MG63 (cell line): ENCODE measurements around the gene SIRT5. TPM values are rescaled to one million over a fixed set of nuclear protein-coding genes. Genes with fewer than 3 reads are reported as not detected.

Experiments used
- DNase-seq: peaks from one replicate; pipeline ENCODE4 v3.0.0-alpha.2; 2020
- H3K27me3 ChIP-seq: fragments of 250-450 bp; sonication (Bioruptor Pico); 2 replicates; pipeline ENCODE4 v1.5.1; 2020; ENCODE audit warnings: mild to moderate bottlenecking, moderate library complexity
- H3K36me3 ChIP-seq: fragments of 250-450 bp; sonication (Bioruptor Pico); 2 replicates; pipeline ENCODE4 v1.5.1; 2020; ENCODE audit warnings: mild to moderate bottlenecking, moderate library complexity
- H3K4me3 ChIP-seq: fragments of 250-450 bp; sonication (Bioruptor Pico); 2 replicates; pipeline ENCODE4 v1.5.1; 2020; ENCODE audit warnings: mild to moderate bottlenecking, moderate library complexity
- H3K9me3 ChIP-seq: fragments of 250-450 bp; sonication (Bioruptor Pico); 2 replicates; pipeline ENCODE4 v1.5.1; 2020; ENCODE audit warnings: mild to moderate bottlenecking, moderate library complexity
- total RNA-seq: library from RNA; depleted of rRNA; stranded (reverse); fragments of >200 nt; shearing (Covaris generic); gene quantifications from 2 replicates; pipeline ENCODE4 v1.2.3, GENCODE V29; 2014; ENCODE audit warnings: low replicate concordance; rRNA removed

SIRT5 gene
- 18.1 and 34.3 TPM in 2 replicates for total RNA-seq

DNA sequence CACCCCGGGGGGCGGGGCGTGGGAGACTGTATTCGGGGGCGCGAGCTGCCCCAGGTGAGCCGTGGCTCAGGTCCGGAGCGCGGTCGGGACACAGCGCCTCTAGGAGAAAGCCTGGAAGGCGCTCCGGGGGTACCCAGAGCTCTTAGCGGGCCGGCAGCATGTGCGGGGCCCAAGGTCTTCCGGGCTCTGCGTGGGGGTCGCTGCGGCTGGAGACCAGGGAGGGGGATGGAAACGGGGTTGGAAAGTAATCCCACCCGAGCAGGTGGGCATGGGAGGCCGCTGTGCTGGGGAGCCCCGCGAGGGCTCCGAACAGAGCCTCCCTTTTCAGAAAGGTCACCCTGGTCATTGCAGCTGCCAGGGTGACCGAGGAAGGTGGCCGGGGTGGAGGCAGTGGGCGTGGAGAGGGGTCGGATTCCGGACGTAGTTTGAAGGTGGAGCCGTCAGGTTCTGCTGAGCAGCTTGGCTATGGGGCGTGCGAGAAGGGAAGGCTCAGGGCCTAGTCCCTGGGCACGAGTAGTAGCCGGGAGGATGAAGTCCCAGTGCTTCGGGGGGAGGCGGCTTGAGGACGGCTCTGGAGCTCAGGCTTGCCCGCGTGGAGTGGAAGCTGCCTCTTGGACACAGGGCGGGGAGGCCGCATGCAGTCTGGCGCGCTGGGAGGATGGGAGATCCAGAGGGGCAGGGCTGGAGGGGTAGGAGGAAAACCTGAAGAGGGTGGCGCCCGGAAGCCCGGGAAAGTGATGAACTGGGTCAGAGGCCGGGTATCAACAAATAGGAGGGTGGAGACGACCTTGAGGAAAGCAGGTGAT is at the start of gene SIRT5:
Gene SIRT5 (plus strand): TSS at position 31 of the 806 bp plus-strand sequence. CDS start 9,510 bp downstream, outside the sequence.
- H3K4me3 ChIP-seq = peak within 1 kb of the TSS; percentile 74
- peaks cover 9% of the 10 kb centered on the region; the same call in 1 of the 2 replicates for H3K9me3 ChIP-seq
- H3K27me3 ChIP-seq = no peaks in the 10 kb centered on the region; the same call in 1 of the 2 replicates
- H3K36me3 ChIP-seq = peaks cover 6% of the 10 kb centered on the region
- DNase-seq = peak; percentile 93

DNA sequence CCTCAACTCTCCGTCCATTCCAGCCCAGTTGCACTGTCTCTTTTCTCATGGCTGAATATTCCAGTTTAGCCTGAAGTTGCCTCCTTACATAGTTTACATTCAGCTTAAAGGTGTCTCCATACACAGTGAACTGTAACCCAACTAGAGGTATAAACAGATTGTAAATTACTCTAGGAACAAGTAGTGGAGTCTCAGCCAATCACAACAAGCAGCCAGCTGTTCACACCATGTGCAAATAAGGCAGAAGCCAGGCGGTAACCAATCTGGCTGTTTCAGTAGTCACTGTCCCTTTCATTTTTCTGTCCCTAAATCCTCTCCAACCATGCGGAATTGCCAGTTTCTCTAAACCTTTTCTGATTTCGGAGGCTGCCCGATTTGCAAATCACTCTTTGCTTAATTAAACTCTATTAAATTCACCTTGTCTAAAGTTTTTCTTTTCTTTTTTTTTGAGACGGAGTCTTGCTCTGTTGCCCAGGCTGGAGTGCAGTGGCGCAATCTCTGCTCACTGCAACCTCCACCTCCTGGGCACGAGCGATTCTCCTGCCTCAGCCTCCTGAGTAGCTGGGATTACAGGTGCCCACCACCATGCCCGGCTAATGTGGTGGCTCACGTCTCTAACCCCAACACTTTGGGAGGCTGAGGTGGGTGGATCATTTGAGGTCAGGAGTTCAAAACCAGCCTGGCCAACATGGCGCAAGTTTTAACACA is 49.4 kb upstream of the SIRT5 start:
- Histone ChIP-seq H3K36me3 (no peaks in the 10 kb centered on the region), H3K27me3 (no peaks in the 10 kb centered on the region)
- no peak for DNase-seq

DNA sequence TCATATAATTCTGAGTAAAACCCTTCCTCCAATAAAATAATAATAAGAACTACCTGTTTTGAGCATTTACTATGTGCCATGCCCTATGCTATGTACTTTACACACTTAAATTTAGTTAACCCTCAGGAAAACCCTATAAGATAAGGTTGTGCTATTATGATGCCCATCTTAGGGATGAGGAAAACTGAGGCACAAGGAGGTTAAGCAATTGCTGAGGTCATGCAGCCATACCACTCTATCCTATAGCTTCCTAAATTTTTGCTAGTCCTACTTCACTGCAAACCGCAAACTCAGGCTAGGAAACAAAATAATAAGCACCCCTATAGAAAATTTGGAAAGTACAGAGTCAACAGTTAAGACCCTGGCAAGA is 48.1 kb upstream of the SIRT5 start:
- Histone ChIP-seq H3K27me3 (no peaks in the 10 kb centered on the region), H3K36me3 (no peaks in the 10 kb centered on the region), H3K4me3 (no peak overlapping the region), H3K9me3 (no peaks in the 10 kb centered on the region)
- DNase-seq = no peak

More for the DNA sequence above, 49.4 kb upstream of the SIRT5 start:
- no peak overlapping the region for H3K4me3 ChIP-seq
- H3K9me3 ChIP-seq = 0 out of 2 replicates have a peak, but pooled peaks cover 1% of the 10 kb centered on the region

DNA sequence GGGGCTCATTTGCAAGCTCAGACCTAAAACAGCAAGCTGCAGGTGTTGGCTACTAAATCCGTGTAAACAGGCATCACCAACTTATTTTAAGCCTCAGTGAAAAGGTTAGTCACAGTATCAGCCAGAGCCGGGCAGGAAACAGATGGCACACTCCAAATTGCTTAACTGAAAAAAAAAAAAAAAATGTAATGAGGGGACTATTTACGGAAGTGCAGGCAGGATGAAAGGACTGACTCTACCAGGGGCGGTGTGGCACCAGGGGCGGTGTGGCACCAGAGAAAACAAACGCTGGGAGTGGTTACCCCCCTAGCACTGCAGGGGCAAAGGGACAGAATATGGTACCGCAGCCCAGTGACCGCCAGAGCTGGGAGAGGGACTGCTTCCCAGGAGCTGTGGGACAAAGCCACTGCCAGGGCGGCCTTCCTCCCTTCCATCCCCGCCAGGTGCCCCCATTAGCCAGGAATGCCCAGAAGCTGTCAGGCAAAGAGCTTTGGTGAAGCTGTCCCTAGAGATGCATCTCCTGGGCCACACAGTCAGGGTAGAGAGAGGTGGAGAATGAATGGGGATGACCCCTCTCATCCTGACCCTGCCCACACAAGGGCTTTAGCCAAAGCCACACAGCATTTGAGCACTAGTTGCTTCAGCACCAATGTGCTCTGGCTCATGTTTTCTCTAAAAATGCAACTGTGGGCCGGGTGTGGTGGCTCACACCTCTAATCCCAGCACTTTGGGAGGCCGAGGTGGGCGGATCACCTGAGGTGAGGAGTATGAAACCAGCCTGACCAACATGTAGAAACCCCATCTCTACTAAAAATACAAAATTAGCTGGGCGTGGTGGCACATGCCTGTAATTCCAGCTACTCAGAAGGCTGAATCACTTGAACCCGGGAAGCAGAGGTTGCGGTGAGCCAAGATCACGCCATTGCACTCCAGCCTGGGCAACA is 47.4 kb upstream of the SIRT5 start:
- Histone ChIP-seq H3K9me3 (no peaks in the 10 kb centered on the region), H3K4me3 (no peak overlapping the region), H3K36me3 (no peaks in the 10 kb centered on the region), H3K27me3 (no peaks in the 10 kb centered on the region)
- peak; percentile 42 for DNase-seq

- no peak for DNase-seq
- Histone ChIP-seq H3K27me3 (no peaks in the 10 kb centered on the region), H3K9me3 (no peaks in the 10 kb centered on the region), H3K36me3 (no peaks in the 10 kb centered on the region), H3K4me3 (no peak overlapping the region)
These were observed 46.7 kb upstream of the SIRT5 start for GRCh38 chr6:13527671-13528056.

DNA sequence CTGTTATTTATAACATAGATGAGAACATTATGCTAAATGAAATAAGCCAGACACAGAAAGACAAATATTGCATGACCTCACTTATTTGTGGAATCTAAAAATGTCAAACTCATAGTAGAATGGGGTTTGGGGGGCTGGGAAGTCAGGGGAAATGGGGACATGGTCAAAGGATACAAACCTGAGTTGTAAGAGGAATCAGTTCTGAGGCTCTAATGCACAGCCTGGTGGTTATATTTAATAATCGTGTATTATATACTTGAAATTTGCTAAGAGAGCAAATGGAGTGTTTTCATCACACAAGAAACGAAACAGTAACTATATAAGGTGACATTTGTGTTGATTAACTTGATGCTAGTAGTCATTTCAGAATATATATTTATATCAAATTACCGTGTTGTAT is 46.2 kb upstream of the SIRT5 start:
- no peak for DNase-seq
- Histone ChIP-seq H3K9me3 (no peaks in the 10 kb centered on the region), H3K27me3 (no peaks in the 10 kb centered on the region)

DNA sequence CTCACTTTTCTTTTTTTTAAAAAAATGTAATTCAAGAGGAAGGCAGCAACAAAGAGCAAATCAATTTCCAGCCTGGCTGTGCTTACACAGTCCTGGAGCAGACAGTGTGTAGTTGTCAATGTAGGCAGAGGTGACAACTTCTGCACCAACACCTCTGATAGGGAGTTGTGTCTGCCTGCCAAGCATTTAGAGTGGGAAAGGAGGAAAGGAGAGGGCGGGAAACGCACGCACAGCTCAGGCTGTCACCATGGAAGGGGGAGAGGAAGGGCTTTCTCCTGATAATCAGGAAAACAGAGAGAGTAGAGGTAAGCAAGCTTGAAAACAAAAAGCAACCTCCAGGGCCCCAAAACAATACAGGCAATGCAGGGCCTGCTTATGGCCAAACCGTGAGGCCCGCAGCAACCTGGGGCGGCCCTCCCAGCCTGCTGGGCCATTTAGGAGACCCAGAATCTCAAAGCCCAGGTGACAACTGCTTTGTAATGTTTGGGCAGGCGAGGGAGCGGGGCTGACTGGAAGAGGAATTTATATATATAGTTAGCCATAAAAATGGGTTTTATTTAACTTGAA is 45.5 kb upstream of the SIRT5 start:
- Histone ChIP-seq H3K4me3 (no peak overlapping the region), H3K9me3 (no peaks in the 10 kb centered on the region), H3K36me3 (no peaks in the 10 kb centered on the region), H3K27me3 (no peaks in the 10 kb centered on the region)
- DNase-seq = no peak

More for the DNA sequence above, 46.2 kb upstream of the SIRT5 start:
- Histone ChIP-seq H3K36me3 (no peaks in the 10 kb centered on the region), H3K4me3 (no peak overlapping the region)

DNA sequence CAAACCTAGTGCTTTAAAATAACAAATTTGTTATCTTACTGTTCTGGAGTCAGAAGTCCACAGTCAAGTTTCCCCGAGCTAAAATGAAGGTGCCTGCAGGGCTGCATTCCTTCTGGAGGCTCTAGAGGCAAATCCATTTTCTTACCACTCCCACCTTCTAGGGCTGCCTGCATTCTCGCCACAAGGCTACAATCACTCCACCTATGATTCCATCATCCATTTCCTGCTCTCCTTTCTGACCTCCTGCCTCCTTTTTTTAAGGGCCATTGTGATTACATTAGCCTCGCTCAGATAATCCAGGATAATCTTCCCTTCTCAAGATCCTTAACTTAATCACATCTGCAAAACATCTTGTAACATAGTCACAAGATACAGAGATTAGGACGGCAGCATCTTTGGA is 42.4 kb upstream of the SIRT5 start:
- DNase-seq = no peak
- no peaks in the 10 kb centered on the region for H3K36me3 ChIP-seq
- H3K9me3 ChIP-seq = no peaks in the 10 kb centered on the region
- H3K4me3 ChIP-seq = no peak overlapping the region
- no peaks in the 10 kb centered on the region for H3K27me3 ChIP-seq

- Histone ChIP-seq H3K27me3 (no peaks in the 10 kb centered on the region), H3K4me3 (no peak overlapping the region), H3K36me3 (no peaks in the 10 kb centered on the region)
These were observed 39.9 kb upstream of the SIRT5 start for GRCh38 chr6:13534536-13534935.

GRCh38 chr6:13535306-13535705 is 39.1 kb upstream of the SIRT5 start:
- H3K4me3 ChIP-seq = no peak overlapping the region
- no peak for DNase-seq

More at GRCh38 chr6:13534536-13534935, 39.9 kb upstream of the SIRT5 start:
- no peak for DNase-seq
- H3K9me3 ChIP-seq = no peaks in the 10 kb centered on the region

DNA sequence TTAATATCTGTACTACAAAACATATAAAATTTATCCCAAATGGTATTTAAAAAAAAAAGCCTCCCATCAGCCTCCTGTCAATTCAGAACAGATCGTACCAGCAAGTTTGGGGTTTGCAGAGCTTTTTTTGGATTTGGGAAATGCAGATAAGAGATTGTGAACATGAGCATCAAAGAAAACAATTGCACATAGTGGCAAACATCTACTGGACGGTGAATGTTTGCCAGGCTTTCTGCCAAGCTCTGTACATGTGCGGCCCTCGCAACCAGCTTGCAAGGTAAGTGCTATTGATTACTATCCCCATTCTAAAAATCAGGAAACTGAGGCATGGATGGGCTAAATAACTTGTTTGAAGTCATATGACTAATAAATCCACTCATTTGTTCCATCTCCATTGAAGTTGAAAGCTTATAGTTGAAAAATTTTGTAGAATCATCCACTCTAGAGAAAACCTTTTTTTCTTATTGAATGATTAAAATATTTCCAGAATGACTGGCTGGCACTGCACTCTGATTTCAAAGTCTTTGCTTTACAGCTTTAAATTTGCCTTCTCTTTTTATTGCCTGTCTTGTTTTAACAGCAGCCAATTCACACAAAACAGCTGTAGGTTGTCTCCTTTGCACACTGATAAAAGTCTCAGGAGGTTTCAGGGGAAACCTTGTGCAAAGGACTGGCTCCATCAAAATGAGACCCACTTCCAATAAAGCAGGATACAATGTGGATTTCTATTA is 37.4 kb upstream of the SIRT5 start:
- no peak for DNase-seq
- no peak overlapping the region for H3K4me3 ChIP-seq
- no peaks in the 10 kb centered on the region for H3K9me3 ChIP-seq
- H3K27me3 ChIP-seq = no peaks in the 10 kb centered on the region
- no peaks in the 10 kb centered on the region for H3K36me3 ChIP-seq

More at GRCh38 chr6:13535306-13535705, 39.1 kb upstream of the SIRT5 start:
- Histone ChIP-seq H3K27me3 (no peaks in the 10 kb centered on the region), H3K36me3 (no peaks in the 10 kb centered on the region), H3K9me3 (no peaks in the 10 kb centered on the region)

GRCh38 chr6:13537527-13537897 is 36.9 kb upstream of the SIRT5 start:
- Histone ChIP-seq H3K4me3 (no peak overlapping the region), H3K36me3 (no peaks in the 10 kb centered on the region), H3K9me3 (no peaks in the 10 kb centered on the region), H3K27me3 (no peaks in the 10 kb centered on the region)
- no peak for DNase-seq

- H3K4me3 ChIP-seq = no peak overlapping the region
- H3K36me3 ChIP-seq = no peaks in the 10 kb centered on the region
- H3K9me3 ChIP-seq = no peaks in the 10 kb centered on the region
- peak; percentile 6 for DNase-seq
- H3K27me3 ChIP-seq = no peaks in the 10 kb centered on the region
These were observed 36.3 kb upstream of the SIRT5 start for GRCh38 chr6:13538084-13538483.

DNA sequence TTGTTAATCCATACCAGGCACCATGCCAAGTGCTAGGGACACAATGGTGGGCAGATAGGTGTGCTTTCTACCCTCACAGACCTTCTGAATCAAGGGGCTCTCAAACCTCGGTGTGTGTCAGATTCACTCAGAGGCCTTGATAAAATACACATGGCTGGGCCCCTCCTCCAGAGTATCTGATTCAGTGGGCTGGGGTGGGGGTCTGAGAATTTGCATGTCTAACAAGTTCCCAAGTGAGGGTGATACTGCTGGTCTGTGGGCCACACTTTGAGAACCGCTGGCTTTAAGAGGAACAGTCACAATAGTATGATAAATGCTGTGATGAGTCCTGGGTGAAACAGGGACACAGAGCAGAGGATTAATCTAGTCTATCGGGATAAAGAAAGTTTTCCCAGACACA is 35.8 kb upstream of the SIRT5 start:
- Histone ChIP-seq H3K27me3 (no peaks in the 10 kb centered on the region), H3K36me3 (no peaks in the 10 kb centered on the region), H3K4me3 (no peak overlapping the region), H3K9me3 (no peaks in the 10 kb centered on the region)
- no peak for DNase-seq

- Histone ChIP-seq H3K36me3 (no peaks in the 10 kb centered on the region), H3K4me3 (no peak overlapping the region), H3K9me3 (no peaks in the 10 kb centered on the region), H3K27me3 (no peaks in the 10 kb centered on the region)
- no peak for DNase-seq
These were observed 34.8 kb upstream of the SIRT5 start for GRCh38 chr6:13539572-13539971.

GRCh38 chr6:13541496-13541895 is 32.9 kb upstream of the SIRT5 start:
- no peaks in the 10 kb centered on the region for H3K36me3 ChIP-seq
- no peak for DNase-seq
- no peaks in the 10 kb centered on the region for H3K27me3 ChIP-seq
- no peak overlapping the region for H3K4me3 ChIP-seq
- H3K9me3 ChIP-seq = no peaks in the 10 kb centered on the region
